ENCODE measurements around the gene HPCAL4.

The HPCAL4 gene

DNA sequence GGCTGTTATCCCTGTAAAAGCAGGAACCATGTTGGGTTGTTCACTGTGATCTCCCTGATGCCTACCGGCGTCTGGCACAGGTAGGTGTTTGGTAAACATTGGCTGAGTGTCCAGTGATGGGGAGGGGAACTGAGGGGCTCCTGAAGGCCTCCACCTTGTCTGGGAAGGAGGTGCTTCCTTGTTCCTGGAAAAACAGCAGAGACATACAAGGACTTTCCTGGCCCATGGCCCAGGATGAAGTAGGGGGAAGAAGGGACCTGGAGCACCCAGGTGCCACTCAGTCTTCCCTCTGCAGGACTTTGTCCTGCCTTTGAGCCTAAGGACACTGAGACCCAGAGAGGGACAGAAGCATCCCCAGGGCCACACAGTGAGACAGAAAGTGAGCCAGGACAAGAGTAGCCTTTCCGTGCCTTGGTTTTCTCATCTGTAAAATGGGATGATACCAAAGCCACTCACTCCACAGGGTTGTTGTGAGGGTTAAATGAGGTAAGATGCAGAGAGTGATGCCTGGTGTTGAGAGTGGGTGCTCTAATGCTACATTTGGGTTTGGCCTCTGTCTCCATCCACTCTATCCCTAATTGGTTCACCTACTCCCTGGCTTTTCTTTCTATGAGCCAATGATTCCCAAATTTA lies 45.7 kb downstream of the HPCAL4 start:
- Histone ChIP-seq H3K9me3 (no peaks in the 10 kb centered on the region), H3K36me3 (no peaks in the 10 kb centered on the region), H3K4me1 (peaks cover 6% of the 10 kb centered on the region; the same call in 1 of the 2 replicates), H3K4me3 (ENCODE audit: low read depth, low read length) (no peak overlapping the region), H3K27me3 (no peaks in the 10 kb centered on the region)
- no peak for DNase-seq
- no peak for TF ChIP-seq CTCF (IDR thresholded peaks at IDR 0.05; ENCODE audit: low read depth, low read length)

DNA sequence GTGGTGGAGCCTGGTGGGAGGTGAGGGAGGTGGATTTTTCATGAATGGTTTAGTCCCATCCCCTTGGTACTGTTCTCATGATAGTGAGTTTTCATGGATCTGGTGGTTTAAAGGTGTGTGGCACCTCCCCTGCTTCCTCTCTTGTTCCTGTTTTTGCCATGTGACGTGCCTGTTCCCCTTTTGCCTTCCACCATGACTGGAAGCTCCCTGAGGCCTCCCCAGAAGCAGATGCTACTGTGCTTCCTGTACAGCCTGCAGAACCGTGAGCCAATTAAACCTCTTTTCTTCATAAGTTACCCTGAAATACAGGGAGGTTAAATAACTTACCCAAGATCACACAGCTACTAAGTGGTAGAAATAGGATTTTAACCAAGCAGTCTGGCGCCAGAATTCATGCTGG lies 47.5 kb downstream of the HPCAL4 start:
- no peaks in the 10 kb centered on the region for H3K9me3 ChIP-seq
- no peaks in the 10 kb centered on the region for H3K36me3 ChIP-seq
- H3K4me3 ChIP-seq (ENCODE audit: low read depth, low read length) = no peak overlapping the region
- H3K4me1 ChIP-seq = peaks cover 6% of the 10 kb centered on the region; the same call in 1 of the 2 replicates
- TF ChIP-seq CTCF (IDR thresholded peaks at IDR 0.05; ENCODE audit: low read depth, low read length) = no peak
- no peak for DNase-seq
- H3K27me3 ChIP-seq = no peaks in the 10 kb centered on the region

- peaks cover 6% of the 10 kb centered on the region; the same call in 1 of the 2 replicates for H3K4me1 ChIP-seq
- no peak for DNase-seq
Observed at GRCh38 chr1:39642796-39643195, 48.4 kb downstream of the HPCAL4 start.

GRCh38 chr1:39640861-39641260 lies 50.4 kb downstream of the HPCAL4 start:
- no peaks in the 10 kb centered on the region for H3K27me3 ChIP-seq
- TF ChIP-seq CTCF (IDR thresholded peaks at IDR 0.05; ENCODE audit: low read depth, low read length) = no peak
- H3K4me1 ChIP-seq = no peaks in the 10 kb centered on the region
- H3K36me3 ChIP-seq = no peaks in the 10 kb centered on the region
- no peak for DNase-seq
- no peaks in the 10 kb centered on the region for H3K9me3 ChIP-seq
- no peak overlapping the region for H3K4me3 ChIP-seq (ENCODE audit: low read depth, low read length)

More at GRCh38 chr1:39642796-39643195, 48.4 kb downstream of the HPCAL4 start:
- H3K27me3 ChIP-seq = no peaks in the 10 kb centered on the region
- no peak for TF ChIP-seq CTCF (IDR thresholded peaks at IDR 0.05; ENCODE audit: low read depth, low read length)
- no peaks in the 10 kb centered on the region for H3K36me3 ChIP-seq
- H3K9me3 ChIP-seq = no peaks in the 10 kb centered on the region
- no peak overlapping the region for H3K4me3 ChIP-seq (ENCODE audit: low read depth, low read length)

- TF ChIP-seq CTCF (IDR thresholded peaks at IDR 0.05; ENCODE audit: low read depth, low read length) = no peak
- Histone ChIP-seq H3K4me1 (no peaks in the 10 kb centered on the region), H3K9me3 (no peaks in the 10 kb centered on the region), H3K36me3 (no peaks in the 10 kb centered on the region), H3K4me3 (ENCODE audit: low read depth, low read length) (no peak within 1 kb of the TSS), H3K27me3 (no peaks in the 10 kb centered on the region)
- no peak for DNase-seq
Observed at GRCh38 chr1:39639305-39640130, 51.7 kb downstream of the HPCAL4 start, which contains the start of gene HEYL. Gene HEYL (minus strand): TSS chr1:39639643. CDS start chr1:39639625, 18 bp downstream.

- no peak for TF ChIP-seq CTCF (IDR thresholded peaks at IDR 0.05; ENCODE audit: low read depth, low read length)
Observed at GRCh38 chr1:39638965-39639304, 52.3 kb downstream of the HPCAL4 start.

More at GRCh38 chr1:39638965-39639304, 52.3 kb downstream of the HPCAL4 start:
- no peak overlapping the region for H3K4me3 ChIP-seq (ENCODE audit: low read depth, low read length)
- H3K36me3 ChIP-seq = no peaks in the 10 kb centered on the region
- H3K27me3 ChIP-seq = no peaks in the 10 kb centered on the region
- no peaks in the 10 kb centered on the region for H3K4me1 ChIP-seq
- DNase-seq = no peak
- no peaks in the 10 kb centered on the region for H3K9me3 ChIP-seq

All from BE2C (cell line).